Vagina (tissue), 2 donors: ENCODE data around the gene NACC2.

Source experiments
- CTCF ChIP-seq, 3 experiments: fragments of 450-650 bp in 2 of 3; fragments of 200-600 bp in 1 of 3; sonication (generic) in 1 of 3; IDR thresholded peaks; one replicate each; pipeline ENCODE4 v1.5.1; 2017 to 2019; ENCODE audit warnings: antibody characterized with exemption in 3 of 3, mild to moderate bottlenecking in 2 of 3, moderate library complexity in 2 of 3
- POLR2A ChIP-seq, 2 donors: fragments of 450-650 bp; IDR thresholded peaks; one replicate each; pipeline ENCODE4 v1.6.1; 2017; ENCODE audit warnings: antibody characterized with exemption in 2 of 2, mild to moderate bottlenecking in 2 of 2, moderate library complexity in 2 of 2

- TF ChIP-seq POLR2A (IDR thresholded peaks at IDR 0.05) = no peak
- TF ChIP-seq CTCF (IDR thresholded peaks at IDR 0.05) = no peak
Observed at GRCh38 chr9:135956802-135957174, 138.3 kb downstream of the NACC2 start.
